ENCODE measurements around the gene DNPH1. TPM values are rescaled to one million over a fixed set of nuclear protein-coding genes. Genes with fewer than 3 reads are reported as not detected.

The DNPH1 gene
- total and polyA plus RNA-seq, 3 donors from 2014 or later = 19.3 to 21.8 (median 21.8) TPM

- 87 to 91% methylated on average over 14 to 15 of the region's 15 CpGs for WGBS, 2 donors
- intact Hi-C loops (cut with DNase I; ENCODE audit: low total_unique reads) = no loop called here
- H3K27ac ChIP-seq = no peak overlapping the region
- H3K9me3 ChIP-seq = no peaks in the 10 kb centered on the region
- no peaks in the 10 kb centered on the region for H3K36me3 ChIP-seq (ENCODE audit: low read depth, missing control alignments)
- no peaks in the 10 kb centered on the region for H3K4me1 ChIP-seq
- TF ChIP-seq POLR2A (IDR thresholded peaks at IDR 0.05) = no peak
- no peak for TF ChIP-seq CTCF (IDR thresholded peaks at IDR 0.05)
- no peak for DNase-seq
- no peaks in the 10 kb centered on the region for H3K27me3 ChIP-seq
- H3K4me3 ChIP-seq = no peak overlapping the region
Measured at GRCh38 chr6:43222418-43223059, 6.7 kb downstream of the DNPH1 start.

- H3K36me3 ChIP-seq (ENCODE audit: low read depth, missing control alignments) = no peaks in the 10 kb centered on the region
- no peaks in the 10 kb centered on the region for H3K9me3 ChIP-seq
- H3K27me3 ChIP-seq = no peaks in the 10 kb centered on the region
- no peak overlapping the region for H3K27ac ChIP-seq
- no peaks in the 10 kb centered on the region for H3K4me1 ChIP-seq
- TF ChIP-seq CTCF (IDR thresholded peaks at IDR 0.05) (no peak), POLR2A (IDR thresholded peaks at IDR 0.05) (no peak)
- no peak for DNase-seq
- WGBS, 2 donors = 79 to 81% methylated on average over 17 to 20 of the region's 20 CpGs
- intact Hi-C loops (cut with DNase I; ENCODE audit: low total_unique reads) = no loop called here
- H3K4me3 ChIP-seq = no peak overlapping the region
Measured at GRCh38 chr6:43221046-43221972, 8.0 kb downstream of the DNPH1 start.

GRCh38 chr6:43220439-43220951, 8.8 kb downstream of the DNPH1 start:
- TF ChIP-seq CTCF (IDR thresholded peaks at IDR 0.05) = no peak
- TF ChIP-seq POLR2A (IDR thresholded peaks at IDR 0.05) = no peak
- intact Hi-C loops (cut with DNase I; ENCODE audit: low total_unique reads) = no loop called here
- Histone ChIP-seq H3K9me3 (no peaks in the 10 kb centered on the region), H3K4me3 (no peak overlapping the region), H3K36me3 (ENCODE audit: low read depth, missing control alignments) (no peaks in the 10 kb centered on the region), H3K27me3 (no peaks in the 10 kb centered on the region), H3K27ac (no peak overlapping the region), H3K4me1 (no peaks in the 10 kb centered on the region)
- DNase-seq = no peak
- WGBS, 2 donors = 90 to 94% methylated on average over 5 to 16 of the region's 16 CpGs

GRCh38 chr6:43219814-43220213, 9.5 kb downstream of the DNPH1 start:
- intact Hi-C loops (cut with DNase I; ENCODE audit: low total_unique reads) = no loop called here
- H3K27me3 ChIP-seq = no peaks in the 10 kb centered on the region
- no peaks in the 10 kb centered on the region for H3K4me1 ChIP-seq
- DNase-seq = no peak
- TF ChIP-seq CTCF (IDR thresholded peaks at IDR 0.05) (no peak), POLR2A (IDR thresholded peaks at IDR 0.05) (no peak)
- H3K9me3 ChIP-seq = no peaks in the 10 kb centered on the region
- no peak overlapping the region for H3K27ac ChIP-seq
- H3K36me3 ChIP-seq (ENCODE audit: low read depth, missing control alignments) = no peaks in the 10 kb centered on the region
- no peak overlapping the region for H3K4me3 ChIP-seq
- WGBS, 2 donors = 89 to 93% methylated on average over 7 of the region's 7 CpGs
